OCI-LY7 (cell line): ENCODE measurements around the gene PRND.

Experiments used
- CTCF ChIP-seq: fragments of 200-600 bp; sonication (generic); conservative IDR thresholded peaks from 2 replicates; pipeline ENCODE4 v1.5.1; 2014; ENCODE audit warnings: mild to moderate bottlenecking, antibody characterized with exemption, low read length, moderate library complexity, mixed read lengths
- EZH2phosphoT487 ChIP-seq: fragments of 200-600 bp; sonication (generic); IDR thresholded peaks from 2 replicates; pipeline ENCODE4 v1.6.1; 2018; ENCODE audit warnings: low read depth, borderline replicate concordance, mild to moderate bottlenecking, mixed run types, antibody characterized with exemption, low read length, moderate library complexity, mixed read lengths

DNA sequence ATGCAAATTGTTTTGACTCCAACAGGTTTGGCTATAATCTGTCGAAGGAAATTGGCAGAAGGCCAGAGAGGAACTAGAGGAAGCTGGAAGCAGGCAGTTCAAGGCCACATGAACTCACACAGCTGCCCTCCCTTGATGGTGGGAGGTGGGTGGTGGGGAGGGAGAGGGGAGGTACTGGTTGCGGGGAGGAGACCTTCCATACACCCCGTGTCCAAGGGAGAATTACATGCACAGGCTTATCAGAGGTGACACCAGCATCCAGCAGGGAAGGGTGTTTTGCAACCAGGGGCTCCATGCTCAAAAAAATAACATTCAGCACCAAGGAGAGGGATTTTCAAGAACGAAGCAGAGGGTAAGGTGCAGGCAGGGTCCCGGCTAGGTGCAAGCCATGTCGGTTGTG, 9.1 kb downstream of the PRND start:
- TF ChIP-seq CTCF (no peak), EZH2phosphoT487 (no peak)
